ENCODE results near the gene SYCP1. TPM values are rescaled to one million over a fixed set of nuclear protein-coding genes. Genes with fewer than 3 reads are reported as not detected.

Gene SYCP1
- total RNA-seq, 1 experiment from 2014 or later: not detected

DNA sequence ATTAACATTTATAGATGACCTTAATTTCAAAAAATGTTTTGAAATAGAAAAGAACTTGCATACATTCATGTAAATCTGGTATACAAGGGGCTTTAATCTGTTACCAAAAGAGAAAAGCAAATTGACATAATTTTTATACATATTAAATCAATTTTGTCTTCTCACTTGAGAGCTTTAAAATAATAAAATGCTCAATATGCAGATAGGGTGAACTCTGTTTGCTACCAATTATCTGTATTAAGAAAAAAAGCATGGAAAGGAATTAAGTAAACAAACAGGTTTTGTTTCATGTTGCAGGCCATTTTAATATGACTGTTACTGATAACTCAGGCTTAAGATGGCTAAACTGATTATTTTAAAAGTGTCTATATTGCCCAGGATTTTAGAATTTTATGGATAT, 168.9 kb downstream of the SYCP1 start:
- no peak for DNase-seq
- ChIA-PET POLR2A (no interaction called here), CTCF (no interaction called here)
- Mint-ChIP-seq H3K27ac (ENCODE audit: unreplicated experiment) (no peak overlapping the region), H3K9me3 (ENCODE audit: unreplicated experiment) (no peaks in the 10 kb centered on the region), H3K27me3 (ENCODE audit: insufficient read depth, unreplicated experiment) (no peaks in the 10 kb centered on the region), H3K4me3 (ENCODE audit: unreplicated experiment) (no peak overlapping the region), H3K36me3 (ENCODE audit: insufficient read depth, unreplicated experiment) (no peaks in the 10 kb centered on the region), H3K4me1 (ENCODE audit: low read depth, unreplicated experiment) (no peaks in the 10 kb centered on the region)
- Histone ChIP-seq H3K4me1 (no peaks in the 10 kb centered on the region), H3K9me3 (no peaks in the 10 kb centered on the region), H3K4me3 (ENCODE audit: low read depth, low read length) (no peak overlapping the region), H3K27me3 (replicated peaks; ENCODE audit: control insufficient read depth, insufficient read depth, low read length) (no peaks in the 10 kb centered on the region), H3K36me3 (ENCODE audit: control insufficient read depth, insufficient read depth, low read length) (no peaks in the 10 kb centered on the region)
- no TSS peak for BruUV-seq (replicated peaks)
- intact Hi-C loops (cut with micrococcal nuclease; ENCODE audit: unreplicated experiment): no loop called here
- no peak for TF ChIP-seq CTCF (IDR thresholded peaks at IDR 0.05; ENCODE audit: insufficient read depth in 1 of 2, low read depth in 1 of 2, low read length in 1 of 2, severe bottlenecking in 1 of 2, unreplicated experiment in 1 of 2)

GRCh38 chr1:115029526-115029925, 174.9 kb downstream of the SYCP1 start, which contains the start of gene TSHB:
Gene TSHB (plus strand): TSS chr1:115029826. CDS start chr1:115033363, 3,537 bp downstream.
- H3K4me1 Mint-ChIP-seq (ENCODE audit: low read depth, unreplicated experiment): peaks cover 5% of the 10 kb centered on the region

DNA sequence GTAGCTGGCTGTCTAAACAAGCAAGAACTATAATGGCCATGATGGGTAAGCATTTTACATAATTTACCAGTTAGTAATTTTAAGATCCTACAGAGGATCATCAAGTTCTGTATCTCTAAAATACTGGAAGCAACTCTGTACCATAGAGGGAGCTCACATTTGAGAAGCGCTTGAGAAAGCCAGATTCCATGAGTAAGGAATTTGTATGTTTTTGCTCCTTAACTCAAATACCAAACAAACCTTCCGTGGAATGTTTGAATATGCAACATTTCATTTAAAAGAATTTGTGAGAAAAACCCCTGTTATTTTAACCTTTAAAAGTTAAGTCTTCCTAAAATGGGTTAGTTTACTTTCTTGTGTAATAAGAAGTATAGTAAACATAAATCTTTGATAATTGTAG, 176.9 kb downstream of the SYCP1 start:
- DNase-seq: no peak
- Mint-ChIP-seq H3K4me1 (ENCODE audit: low read depth, unreplicated experiment) (peaks cover 6% of the 10 kb centered on the region), H3K36me3 (ENCODE audit: insufficient read depth, unreplicated experiment) (no peaks in the 10 kb centered on the region), H3K27me3 (ENCODE audit: insufficient read depth, unreplicated experiment) (no peaks in the 10 kb centered on the region), H3K4me3 (ENCODE audit: unreplicated experiment) (no peak overlapping the region), H3K27ac (ENCODE audit: unreplicated experiment) (no peak overlapping the region), H3K9me3 (ENCODE audit: unreplicated experiment) (no peaks in the 10 kb centered on the region)
- Histone ChIP-seq H3K36me3 (ENCODE audit: control insufficient read depth, insufficient read depth, low read length) (no peaks in the 10 kb centered on the region), H3K27me3 (replicated peaks; ENCODE audit: control insufficient read depth, insufficient read depth, low read length) (no peaks in the 10 kb centered on the region), H3K4me1 (peaks cover 16% of the 10 kb centered on the region), H3K9me3 (no peaks in the 10 kb centered on the region), H3K4me3 (ENCODE audit: low read depth, low read length) (no peak overlapping the region)
- ChIA-PET POLR2A (no interaction called here), CTCF (no interaction called here)
- TF ChIP-seq CTCF (IDR thresholded peaks at IDR 0.05; ENCODE audit: insufficient read depth in 1 of 2, low read depth in 1 of 2, low read length in 1 of 2, severe bottlenecking in 1 of 2, unreplicated experiment in 1 of 2): no peak
- no TSS peak for BruUV-seq (replicated peaks)
- intact Hi-C loops (cut with micrococcal nuclease; ENCODE audit: unreplicated experiment): no loop called here

More at GRCh38 chr1:115029526-115029925, 174.9 kb downstream of the SYCP1 start, which contains the start of gene TSHB:
- Histone ChIP-seq H3K36me3 (ENCODE audit: control insufficient read depth, insufficient read depth, low read length) (no peaks in the 10 kb centered on the region), H3K4me1 (no peaks in the 10 kb centered on the region), H3K4me3 (ENCODE audit: low read depth, low read length) (no peak within 1 kb of the TSS), H3K9me3 (no peaks in the 10 kb centered on the region), H3K27me3 (replicated peaks; ENCODE audit: control insufficient read depth, insufficient read depth, low read length) (no peaks in the 10 kb centered on the region)
- H3K27me3 Mint-ChIP-seq (ENCODE audit: insufficient read depth, unreplicated experiment): no peaks in the 10 kb centered on the region
- intact Hi-C loops (cut with micrococcal nuclease; ENCODE audit: unreplicated experiment): no loop called here
- no peaks in the 10 kb centered on the region for H3K36me3 Mint-ChIP-seq (ENCODE audit: insufficient read depth, unreplicated experiment)
- no peak within 1 kb of the TSS for H3K4me3 Mint-ChIP-seq (ENCODE audit: unreplicated experiment)
- DNase-seq: no peak
- H3K9me3 Mint-ChIP-seq (ENCODE audit: unreplicated experiment): no peaks in the 10 kb centered on the region
- ChIA-PET CTCF (no interaction called here), POLR2A (interaction anchor here (0.6 kb wide), 1 partner anchor 46 kb away, joined by 3 read pairs; no protein-coding TSS in a partner anchor)
- no peak for TF ChIP-seq CTCF (IDR thresholded peaks at IDR 0.05; ENCODE audit: insufficient read depth in 1 of 2, low read depth in 1 of 2, low read length in 1 of 2, severe bottlenecking in 1 of 2, unreplicated experiment in 1 of 2)
- BruUV-seq (replicated peaks): no TSS peak
- no peak within 1 kb of the TSS for H3K27ac Mint-ChIP-seq (ENCODE audit: unreplicated experiment)

Data from Caco-2 (cell line).